H9 (cell line): ENCODE measurements around the gene EIF4G2. TPM values are rescaled to one million over a fixed set of nuclear protein-coding genes. Genes with fewer than 3 reads are reported as not detected.

Source experiments
- DNase-seq: peaks from one replicate; pipeline ENCODE4 v3.0.0-alpha.2; 2017
- H2AFZ ChIP-seq: one replicate; pipeline ENCODE4 v1.6.1; 2013; ENCODE audit warnings: mild to moderate bottlenecking, low read length, control low read depth, moderate library complexity
- H2AK5ac ChIP-seq: 2 replicates; pipeline ENCODE4 v1.6.1; 2013; ENCODE audit warnings: low read length, control low read depth, mixed read lengths; ENCODE audit not compliant: insufficient read length
- H2BK120ac ChIP-seq: one replicate; pipeline ENCODE4 v1.6.1; 2013; ENCODE audit warnings: low read depth, mild to moderate bottlenecking, low read length, control low read depth, inconsistent platforms; ENCODE audit not compliant: poor library complexity, severe bottlenecking
- H2BK12ac ChIP-seq: 2 replicates; pipeline ENCODE4 v1.6.1; 2013; ENCODE audit warnings: low read length, control low read depth, mixed read lengths, low read depth; ENCODE audit not compliant: insufficient read length
- H2BK15ac ChIP-seq: 2 replicates; pipeline ENCODE4 v1.6.1; 2013; ENCODE audit warnings: low read depth, low read length, control low read depth
- H2BK20ac ChIP-seq: one replicate; pipeline ENCODE4 v1.6.1; 2013; ENCODE audit warnings: low read depth, mild to moderate bottlenecking, low read length, control low read depth, inconsistent platforms; ENCODE audit not compliant: poor library complexity, severe bottlenecking
- H2BK5ac ChIP-seq: 2 replicates; pipeline ENCODE4 v1.6.1; 2013; ENCODE audit warnings: low read length, control low read depth, mixed read lengths; ENCODE audit not compliant: insufficient read length
- H3K14ac ChIP-seq: 2 replicates; pipeline ENCODE4 v1.6.1; 2013; ENCODE audit warnings: low read length, control low read depth; ENCODE audit not compliant: insufficient read depth
- H3K18ac ChIP-seq: 2 replicates; pipeline ENCODE4 v1.6.1; 2013; ENCODE audit warnings: low read depth, mild to moderate bottlenecking, mixed read lengths, low read length, control low read depth; ENCODE audit not compliant: insufficient read length
- H3K23ac ChIP-seq: 2 replicates; pipeline ENCODE4 v1.6.1; 2013; ENCODE audit warnings: low read length, control low read depth, mixed read lengths, low read depth; ENCODE audit not compliant: insufficient read length
- H3K23me2 ChIP-seq: 2 replicates; pipeline ENCODE4 v1.6.1; 2013; ENCODE audit warnings: low read depth, mild to moderate bottlenecking, mixed read lengths, low read length, control low read depth; ENCODE audit not compliant: insufficient read length, poor library complexity, severe bottlenecking
- H3K27ac ChIP-seq: 2 replicates; pipeline ENCODE4 v1.5.1; 2013; ENCODE audit warnings: low read length, control low read depth, mixed read lengths, low read depth; ENCODE audit not compliant: insufficient read length
- H3K27me3 ChIP-seq: 2 replicates; pipeline ENCODE4 v1.6.1; 2013; ENCODE audit warnings: low read length, control low read depth, inconsistent platforms; ENCODE audit not compliant: insufficient read depth
- H3K4ac ChIP-seq: 2 replicates; pipeline ENCODE4 v1.6.1; 2013; ENCODE audit warnings: low read depth, mild to moderate bottlenecking, control low read depth, inconsistent platforms, low read length, moderate library complexity
- H3K4me1 ChIP-seq: 2 replicates; pipeline ENCODE4 v1.6.1; 2013; ENCODE audit warnings: low read length, control low read depth, inconsistent platforms; ENCODE audit not compliant: insufficient read depth
- H3K4me2 ChIP-seq: 2 replicates; pipeline ENCODE4 v1.6.1; 2013; ENCODE audit warnings: low read length, control low read depth, mixed read lengths; ENCODE audit not compliant: insufficient read length, insufficient read depth
- H3K56ac ChIP-seq: 2 replicates; pipeline ENCODE4 v1.6.1; 2013; ENCODE audit warnings: low read depth, mild to moderate bottlenecking, mixed read lengths, low read length, control low read depth; ENCODE audit not compliant: insufficient read length
- H3K79me1 ChIP-seq: 2 replicates; pipeline ENCODE4 v1.6.1; 2013; ENCODE audit warnings: low read depth, mild to moderate bottlenecking, moderate library complexity, low read length, control low read depth, inconsistent platforms; ENCODE audit not compliant: insufficient read depth, poor library complexity, severe bottlenecking
- H3K79me2 ChIP-seq: 2 replicates; pipeline ENCODE4 v1.6.1; 2013; ENCODE audit warnings: low read length, control low read depth, inconsistent platforms; ENCODE audit not compliant: insufficient read depth
- H3K9ac ChIP-seq: 2 replicates; pipeline ENCODE4 v1.6.1; 2013; ENCODE audit warnings: low read length, control low read depth, mixed read lengths; ENCODE audit not compliant: insufficient read length; ENCODE audit errors: extremely low read depth
- H3K9me3 ChIP-seq: one replicate; pipeline ENCODE4 v1.6.1; 2013; ENCODE audit warnings: low read depth, low read length, inconsistent platforms; ENCODE audit not compliant: control insufficient read depth
- H3T11ph ChIP-seq: one replicate; pipeline ENCODE4 v1.6.1; 2013; ENCODE audit warnings: mild to moderate bottlenecking, low read length, control low read depth, inconsistent platforms
- H4K20me1 ChIP-seq: one replicate; pipeline ENCODE4 v1.6.1; 2013; ENCODE audit not compliant: control insufficient read depth, insufficient read length, insufficient read depth
- H4K5ac ChIP-seq: 2 replicates; pipeline ENCODE4 v1.6.1; 2013; ENCODE audit warnings: low read depth, mild to moderate bottlenecking, mixed read lengths, low read length, control low read depth; ENCODE audit not compliant: insufficient read length
- H4K8ac ChIP-seq: replicated peaks from 2 replicates; pipeline ENCODE4 v1.6.1; 2013; ENCODE audit warnings: low read length, control low read depth, mixed read lengths, low read depth; ENCODE audit not compliant: insufficient read length
- H4K91ac ChIP-seq: 2 replicates; pipeline ENCODE4 v1.6.1; 2013; ENCODE audit warnings: low read depth, mild to moderate bottlenecking, moderate library complexity, mixed read lengths, low read length, control low read depth; ENCODE audit not compliant: insufficient read length
- H3K27ac Mint-ChIP-seq, 3 experiments: 2 replicates in 2 of 3; 3 replicates in 1 of 3; pipeline ENCODE4 v1.8.0; 2020 to 2021; ENCODE audit warnings: mixed read lengths in 3 of 3, mild to moderate bottlenecking in 1 of 3, moderate library complexity in 1 of 3
- H3K27me3 Mint-ChIP-seq: 2 replicates; pipeline ENCODE4 v1.8.0; 2021; ENCODE audit warnings: low read depth, mild to moderate bottlenecking, moderate library complexity, mixed read lengths
- H3K36me3 Mint-ChIP-seq, 3 experiments: 2 replicates in 2 of 3; 3 replicates in 1 of 3; pipeline ENCODE4 v1.8.0; 2020 to 2021; ENCODE audit warnings: low read depth in 3 of 3, mixed read lengths in 3 of 3; ENCODE audit not compliant: insufficient read depth in 1 of 3
- H3K4me1 Mint-ChIP-seq, 2 experiments: 2 replicates each; pipeline ENCODE4 v1.8.0; 2020; ENCODE audit warnings: mixed read lengths in 2 of 2
- H3K4me3 Mint-ChIP-seq, 2 experiments: 2 replicates in 1 of 2; 3 replicates in 1 of 2; pipeline ENCODE4 v1.8.0; 2020 to 2021; ENCODE audit warnings: mild to moderate bottlenecking in 2 of 2, mixed read lengths in 2 of 2, moderate library complexity in 1 of 2
- H3K9me3 Mint-ChIP-seq, 2 experiments: 2 replicates in 1 of 2; 3 replicates in 1 of 2; pipeline ENCODE4 v1.8.0; 2020; ENCODE audit warnings: mild to moderate bottlenecking in 2 of 2, mixed read lengths in 2 of 2, moderate library complexity in 1 of 2
- WGBS: extraction: QIAGEN DNeasy Blood & Tissue Kit; methylation state at CpG from one replicate; pipeline ENCODE4 v1.1.7; 2013; ENCODE audit warnings: missing lambda C conversion rate, low lambda C conversion rate, mixed read lengths; ENCODE audit not compliant: insufficient read length; ENCODE audit errors: extremely low coverage; 5-methylcytosine and 5-hydroxymethylcytosine counted together
- total RNA-seq: library from RNA; stranded (reverse); gene quantifications from 2 replicates; pipeline ENCODE4 v1.2.1, GENCODE V29; 2021
- TF ChIP-seq, protein P1 (sequence below): fragments of 200-600 bp; sonication (generic); conservative IDR thresholded peaks from 3 replicates; pipeline ENCODE4 v1.8.0; 2021; ENCODE audit warnings: antibody characterized with exemption, mild to moderate bottlenecking

The EIF4G2 gene
- total RNA-seq, 1 experiment from 2014 or later: 1,013 TPM

DNA sequence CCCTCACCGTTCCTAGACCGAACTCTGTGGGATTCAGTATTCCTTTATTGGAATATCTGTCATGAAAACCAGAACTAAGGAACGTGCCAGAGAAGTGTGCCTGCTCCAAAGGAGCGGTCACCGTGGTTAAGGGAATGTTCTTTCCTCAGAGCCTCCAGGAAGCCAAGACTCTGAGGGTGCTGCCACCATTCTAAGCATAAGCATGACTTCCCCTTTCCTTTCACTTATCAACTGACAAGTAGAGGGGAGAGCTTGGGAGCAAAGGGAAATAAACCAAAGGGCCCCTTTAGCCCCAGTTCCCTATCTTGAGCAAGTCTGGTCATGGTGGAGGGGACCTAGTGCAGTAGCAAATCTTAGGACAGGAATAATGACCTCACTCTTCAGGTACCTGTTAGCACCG lies 30.9 kb downstream of the EIF4G2 start:
- no peak for DNase-seq
- Mint-ChIP-seq H3K27ac (no peak overlapping the region), H3K4me3 (no peak overlapping the region), H3K9me3 (no peaks in the 10 kb centered on the region), H3K4me1 (0 out of 4 replicates have a peak, but pooled peaks cover 0 to 3% of the 10 kb centered on the region in 2 experiments), H3K27me3 (no peaks in the 10 kb centered on the region), H3K36me3 (peaks cover 16 to 55% (median 46%) of the 10 kb centered on the region in 3 experiments; a peak in 6 of 7 replicates)
- no peak overlapping the region for H2BK5ac ChIP-seq
- H3K9ac ChIP-seq: no peak overlapping the region
- H3T11ph ChIP-seq: no peak overlapping the region
- H4K8ac ChIP-seq: no peak overlapping the region
- H4K91ac ChIP-seq: no peak overlapping the region
- no peaks in the 10 kb centered on the region for H3K23me2 ChIP-seq
- H3K14ac ChIP-seq: no peak overlapping the region
- H2BK120ac ChIP-seq: no peak overlapping the region
- H2AK5ac ChIP-seq: no peak overlapping the region
- no peaks in the 10 kb centered on the region for H3K4me1 ChIP-seq
- H3K56ac ChIP-seq: no peak overlapping the region
- H3K4ac ChIP-seq: no peak overlapping the region
- no peak overlapping the region for H2BK20ac ChIP-seq
- no peak overlapping the region for H3K23ac ChIP-seq
- H3K4me2 ChIP-seq: no peak overlapping the region
- H3K79me2 ChIP-seq: no peaks in the 10 kb centered on the region
- WGBS: no CpG with 5 or more reads among the region's 6 CpGs
- H3K9me3 ChIP-seq: no peaks in the 10 kb centered on the region
- H3K79me1 ChIP-seq: no peaks in the 10 kb centered on the region
- no peak overlapping the region for H2BK12ac ChIP-seq
- H2BK15ac ChIP-seq: no peak overlapping the region
- no peak overlapping the region for H4K5ac ChIP-seq
- TF ChIP-seq, protein P1, sequence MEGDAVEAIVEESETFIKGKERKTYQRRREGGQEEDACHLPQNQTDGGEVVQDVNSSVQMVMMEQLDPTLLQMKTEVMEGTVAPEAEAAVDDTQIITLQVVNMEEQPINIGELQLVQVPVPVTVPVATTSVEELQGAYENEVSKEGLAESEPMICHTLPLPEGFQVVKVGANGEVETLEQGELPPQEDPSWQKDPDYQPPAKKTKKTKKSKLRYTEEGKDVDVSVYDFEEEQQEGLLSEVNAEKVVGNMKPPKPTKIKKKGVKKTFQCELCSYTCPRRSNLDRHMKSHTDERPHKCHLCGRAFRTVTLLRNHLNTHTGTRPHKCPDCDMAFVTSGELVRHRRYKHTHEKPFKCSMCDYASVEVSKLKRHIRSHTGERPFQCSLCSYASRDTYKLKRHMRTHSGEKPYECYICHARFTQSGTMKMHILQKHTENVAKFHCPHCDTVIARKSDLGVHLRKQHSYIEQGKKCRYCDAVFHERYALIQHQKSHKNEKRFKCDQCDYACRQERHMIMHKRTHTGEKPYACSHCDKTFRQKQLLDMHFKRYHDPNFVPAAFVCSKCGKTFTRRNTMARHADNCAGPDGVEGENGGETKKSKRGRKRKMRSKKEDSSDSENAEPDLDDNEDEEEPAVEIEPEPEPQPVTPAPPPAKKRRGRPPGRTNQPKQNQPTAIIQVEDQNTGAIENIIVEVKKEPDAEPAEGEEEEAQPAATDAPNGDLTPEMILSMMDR: no peak
- H3K27ac ChIP-seq: no peak overlapping the region
- no peaks in the 10 kb centered on the region for H4K20me1 ChIP-seq
- H3K27me3 ChIP-seq: no peaks in the 10 kb centered on the region
- no peak overlapping the region for H3K18ac ChIP-seq
- H2AFZ ChIP-seq: no peak overlapping the region
